ENCODE measurements around the gene B3GNT9. TPM values are rescaled to one million over a fixed set of nuclear protein-coding genes. Genes with fewer than 3 reads are reported as not detected.

B3GNT9 gene
- polyA plus RNA-seq, 2 of the 4 experiments (the other 2 are of a cell fraction) = 6.8 to 9.3 TPM

DNA sequence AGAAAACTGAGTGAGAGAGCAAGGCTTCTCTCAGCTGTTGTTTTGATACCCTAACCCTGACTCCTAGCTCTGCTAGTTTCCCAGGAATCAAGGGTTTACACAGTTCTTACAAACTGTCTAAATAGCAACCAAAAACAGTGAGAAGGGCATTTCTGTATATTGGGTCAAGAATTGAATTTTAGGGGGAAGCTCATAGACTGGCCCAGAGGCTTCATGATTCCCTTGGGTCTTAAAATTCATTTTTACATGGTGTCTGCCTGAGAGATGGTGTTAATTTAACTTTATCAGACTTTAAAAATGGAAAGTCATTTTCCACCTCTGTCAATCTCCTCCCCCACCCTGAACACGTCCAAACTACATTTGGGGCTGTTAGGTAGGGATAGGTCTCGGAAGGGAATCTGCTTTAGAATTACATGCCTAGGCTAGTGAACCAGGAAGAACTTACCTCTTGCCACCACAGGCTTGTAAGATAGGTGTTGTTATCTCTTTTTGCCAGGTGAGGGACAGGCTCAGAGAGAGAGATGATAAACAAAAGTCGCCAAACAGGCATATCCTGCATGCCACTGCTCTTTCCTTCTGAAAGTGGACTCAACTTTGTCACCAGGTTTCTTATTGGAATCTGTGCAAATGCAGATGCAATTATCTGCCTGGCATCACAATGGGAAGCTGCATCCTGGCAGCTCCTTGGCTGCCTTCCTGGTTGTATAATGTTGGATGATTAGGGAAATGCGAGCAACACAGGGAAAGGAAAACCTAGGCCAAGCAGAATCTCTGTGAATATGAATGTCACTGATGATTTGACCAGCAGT is 38.0 kb downstream of the B3GNT9 start:
- CTCF ChIA-PET = interaction anchor here (0.6 to 3.4 kb wide), 9 partner anchors 12 to 159 kb away, joined by 3 to 17 read pairs (median 4); no protein-coding TSS in a partner anchor
- DNase-seq (ENCODE audit: low read depth in 1 of 2, low spot score in 1 of 2) (no peak), FAIRE-seq (no peak), ATAC-seq (no peak)
- Histone ChIP-seq H3K27ac (no peak overlapping the region), H3K4me2 (no peak overlapping the region), H3K9me3 (no peaks in the 10 kb centered on the region), H3K4me3 (no peak overlapping the region), H3K4me1 (peaks cover 50% of the 10 kb centered on the region)
- TF ChIP-seq HOXB5 (CRISPR knock-in tag; IDR thresholded peaks at IDR 0.05) = no peak
- TF ChIP-seq RARB (CRISPR knock-in tag; IDR thresholded peaks at IDR 0.05) = no peak
- TF ChIP-seq NPAS2 (CRISPR knock-in tag; IDR thresholded peaks at IDR 0.05; ENCODE audit: borderline replicate concordance) = no peak
- no peak for TF ChIP-seq TP53 (CRISPR knock-in tag; IDR thresholded peaks at IDR 0.05)
- TF ChIP-seq, protein P1, sequence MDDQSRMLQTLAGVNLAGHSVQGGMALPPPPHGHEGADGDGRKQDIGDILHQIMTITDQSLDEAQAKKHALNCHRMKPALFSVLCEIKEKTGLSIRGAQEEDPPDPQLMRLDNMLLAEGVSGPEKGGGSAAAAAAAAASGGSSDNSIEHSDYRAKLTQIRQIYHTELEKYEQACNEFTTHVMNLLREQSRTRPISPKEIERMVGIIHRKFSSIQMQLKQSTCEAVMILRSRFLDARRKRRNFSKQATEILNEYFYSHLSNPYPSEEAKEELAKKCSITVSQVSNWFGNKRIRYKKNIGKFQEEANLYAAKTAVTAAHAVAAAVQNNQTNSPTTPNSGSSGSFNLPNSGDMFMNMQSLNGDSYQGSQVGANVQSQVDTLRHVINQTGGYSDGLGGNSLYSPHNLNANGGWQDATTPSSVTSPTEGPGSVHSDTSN (IDR thresholded peaks at IDR 0.05) = no peak
- no peak for TF ChIP-seq MYC (IDR thresholded peaks at IDR 0.05; ENCODE audit: borderline replicate concordance, low read length)
- TF ChIP-seq CEBPB (IDR thresholded peaks at IDR 0.05) = no peak
- no peak for TF ChIP-seq CBX2 (IDR thresholded peaks at IDR 0.05; ENCODE audit: borderline replicate concordance, low read depth)
- WGBS (ENCODE audit: missing lambda C conversion rate) = 90% methylated on average over 4 of the region's 4 CpGs
- POLR2A ChIA-PET = no interaction called here

DNA sequence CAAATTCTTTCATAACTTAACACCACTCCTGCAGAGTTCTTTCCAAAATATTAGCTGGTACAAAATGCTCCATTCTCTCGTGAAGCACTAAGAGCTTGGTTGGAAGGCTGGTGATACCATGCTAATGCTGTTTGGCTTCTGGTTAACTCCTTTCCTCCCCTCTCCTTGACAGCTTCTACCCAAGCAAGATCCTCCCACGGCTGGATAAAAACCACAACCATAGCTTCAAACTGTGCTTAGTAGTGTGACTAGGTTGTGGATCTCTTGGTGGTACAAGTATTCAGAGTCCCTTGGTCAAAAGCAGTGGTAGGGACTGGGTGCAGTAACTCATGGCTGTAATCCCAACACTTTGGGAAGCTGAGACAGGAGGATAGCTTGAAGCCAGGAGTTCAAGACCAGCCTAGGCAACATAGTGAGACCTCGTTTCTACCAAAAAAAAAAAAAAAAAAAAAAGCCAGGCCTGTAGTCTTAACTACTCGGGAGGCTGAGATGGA is 38.8 kb downstream of the B3GNT9 start:
- DNase-seq (ENCODE audit: low read depth in 1 of 2, low spot score in 1 of 2) (no peak), ATAC-seq (no peak), FAIRE-seq (no peak)
- ChIA-PET CTCF (interaction anchor here (1.0 to 3.4 kb wide), 11 partner anchors 11 to 217 kb away, joined by 3 to 17 read pairs (median 4); partner anchors contain the start of genes B3GNT9 and CES3), POLR2A (no interaction called here)
- Histone ChIP-seq H3K4me1 (peaks cover 50% of the 10 kb centered on the region), H3K4me3 (no peak overlapping the region), H3K27ac (no peak overlapping the region), H3K9me3 (no peaks in the 10 kb centered on the region), H3K4me2 (no peak overlapping the region; the same call in 2 of the 3 replicates)
- no peak for TF ChIP-seq PHF8 (IDR thresholded peaks at IDR 0.05; ENCODE audit: borderline replicate concordance, low read depth)
- no peak for TF ChIP-seq GATA3 (IDR thresholded peaks at IDR 0.05; ENCODE audit: borderline replicate concordance)
- TF ChIP-seq, protein P2, sequence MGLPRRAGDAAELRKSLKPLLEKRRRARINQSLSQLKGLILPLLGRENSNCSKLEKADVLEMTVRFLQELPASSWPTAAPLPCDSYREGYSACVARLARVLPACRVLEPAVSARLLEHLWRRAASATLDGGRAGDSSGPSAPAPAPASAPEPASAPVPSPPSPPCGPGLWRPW (IDR thresholded peaks at IDR 0.05) = no peak
- no peak for TF ChIP-seq FOSB (CRISPR knock-in tag; IDR thresholded peaks at IDR 0.05)
- TF ChIP-seq TP53 (CRISPR knock-in tag; IDR thresholded peaks at IDR 0.05) = no peak
- TF ChIP-seq, protein P3, sequence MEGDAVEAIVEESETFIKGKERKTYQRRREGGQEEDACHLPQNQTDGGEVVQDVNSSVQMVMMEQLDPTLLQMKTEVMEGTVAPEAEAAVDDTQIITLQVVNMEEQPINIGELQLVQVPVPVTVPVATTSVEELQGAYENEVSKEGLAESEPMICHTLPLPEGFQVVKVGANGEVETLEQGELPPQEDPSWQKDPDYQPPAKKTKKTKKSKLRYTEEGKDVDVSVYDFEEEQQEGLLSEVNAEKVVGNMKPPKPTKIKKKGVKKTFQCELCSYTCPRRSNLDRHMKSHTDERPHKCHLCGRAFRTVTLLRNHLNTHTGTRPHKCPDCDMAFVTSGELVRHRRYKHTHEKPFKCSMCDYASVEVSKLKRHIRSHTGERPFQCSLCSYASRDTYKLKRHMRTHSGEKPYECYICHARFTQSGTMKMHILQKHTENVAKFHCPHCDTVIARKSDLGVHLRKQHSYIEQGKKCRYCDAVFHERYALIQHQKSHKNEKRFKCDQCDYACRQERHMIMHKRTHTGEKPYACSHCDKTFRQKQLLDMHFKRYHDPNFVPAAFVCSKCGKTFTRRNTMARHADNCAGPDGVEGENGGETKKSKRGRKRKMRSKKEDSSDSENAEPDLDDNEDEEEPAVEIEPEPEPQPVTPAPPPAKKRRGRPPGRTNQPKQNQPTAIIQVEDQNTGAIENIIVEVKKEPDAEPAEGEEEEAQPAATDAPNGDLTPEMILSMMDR (IDR thresholded peaks at IDR 0.05) = no peak
- no peak for TF ChIP-seq CEBPB (IDR thresholded peaks at IDR 0.05)
- TF ChIP-seq ZFP36 (IDR thresholded peaks at IDR 0.05; ENCODE audit: borderline replicate concordance, partially characterized antibody) = no peak
- no peak for TF ChIP-seq ZNF302 (CRISPR knock-in tag; IDR thresholded peaks at IDR 0.05)
- TF ChIP-seq, protein P4, sequence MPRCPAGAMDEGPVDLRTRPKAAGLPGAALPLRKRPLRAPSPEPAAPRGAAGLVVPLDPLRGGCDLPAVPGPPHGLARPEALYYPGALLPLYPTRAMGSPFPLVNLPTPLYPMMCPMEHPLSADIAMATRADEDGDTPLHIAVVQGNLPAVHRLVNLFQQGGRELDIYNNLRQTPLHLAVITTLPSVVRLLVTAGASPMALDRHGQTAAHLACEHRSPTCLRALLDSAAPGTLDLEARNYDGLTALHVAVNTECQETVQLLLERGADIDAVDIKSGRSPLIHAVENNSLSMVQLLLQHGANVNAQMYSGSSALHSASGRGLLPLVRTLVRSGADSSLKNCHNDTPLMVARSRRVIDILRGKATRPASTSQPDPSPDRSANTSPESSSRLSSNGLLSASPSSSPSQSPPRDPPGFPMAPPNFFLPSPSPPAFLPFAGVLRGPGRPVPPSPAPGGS (IDR thresholded peaks at IDR 0.05) = no peak
- TF ChIP-seq RARB (CRISPR knock-in tag; IDR thresholded peaks at IDR 0.05) = no peak
- TF ChIP-seq FOXS1 (CRISPR knock-in tag; IDR thresholded peaks at IDR 0.05) = no peak
- TF ChIP-seq, protein P5, sequence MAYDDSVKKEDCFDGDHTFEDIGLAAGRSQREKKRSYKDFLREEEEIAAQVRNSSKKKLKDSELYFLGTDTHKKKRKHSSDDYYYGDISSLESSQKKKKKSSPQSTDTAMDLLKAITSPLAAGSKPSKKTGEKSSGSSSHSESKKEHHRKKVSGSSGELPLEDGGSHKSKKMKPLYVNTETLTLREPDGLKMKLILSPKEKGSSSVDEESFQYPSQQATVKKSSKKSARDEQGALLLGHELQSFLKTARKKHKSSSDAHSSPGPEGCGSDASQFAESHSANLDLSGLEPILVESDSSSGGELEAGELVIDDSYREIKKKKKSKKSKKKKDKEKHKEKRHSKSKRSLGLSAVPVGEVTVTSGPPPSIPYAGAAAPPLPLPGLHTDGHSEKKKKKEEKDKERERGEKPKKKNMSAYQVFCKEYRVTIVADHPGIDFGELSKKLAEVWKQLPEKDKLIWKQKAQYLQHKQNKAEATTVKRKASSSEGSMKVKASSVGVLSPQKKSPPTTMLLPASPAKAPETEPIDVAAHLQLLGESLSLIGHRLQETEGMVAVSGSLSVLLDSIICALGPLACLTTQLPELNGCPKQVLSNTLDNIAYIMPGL (CRISPR knock-in tag; IDR thresholded peaks at IDR 0.05; ENCODE audit: borderline replicate concordance) = no peak
- no peak for TF ChIP-seq HOXA7 (CRISPR knock-in tag; IDR thresholded peaks at IDR 0.05)
- no peak for TF ChIP-seq ESRRA (IDR thresholded peaks at IDR 0.05; ENCODE audit: borderline replicate concordance, low read length)
- TF ChIP-seq, protein P6, sequence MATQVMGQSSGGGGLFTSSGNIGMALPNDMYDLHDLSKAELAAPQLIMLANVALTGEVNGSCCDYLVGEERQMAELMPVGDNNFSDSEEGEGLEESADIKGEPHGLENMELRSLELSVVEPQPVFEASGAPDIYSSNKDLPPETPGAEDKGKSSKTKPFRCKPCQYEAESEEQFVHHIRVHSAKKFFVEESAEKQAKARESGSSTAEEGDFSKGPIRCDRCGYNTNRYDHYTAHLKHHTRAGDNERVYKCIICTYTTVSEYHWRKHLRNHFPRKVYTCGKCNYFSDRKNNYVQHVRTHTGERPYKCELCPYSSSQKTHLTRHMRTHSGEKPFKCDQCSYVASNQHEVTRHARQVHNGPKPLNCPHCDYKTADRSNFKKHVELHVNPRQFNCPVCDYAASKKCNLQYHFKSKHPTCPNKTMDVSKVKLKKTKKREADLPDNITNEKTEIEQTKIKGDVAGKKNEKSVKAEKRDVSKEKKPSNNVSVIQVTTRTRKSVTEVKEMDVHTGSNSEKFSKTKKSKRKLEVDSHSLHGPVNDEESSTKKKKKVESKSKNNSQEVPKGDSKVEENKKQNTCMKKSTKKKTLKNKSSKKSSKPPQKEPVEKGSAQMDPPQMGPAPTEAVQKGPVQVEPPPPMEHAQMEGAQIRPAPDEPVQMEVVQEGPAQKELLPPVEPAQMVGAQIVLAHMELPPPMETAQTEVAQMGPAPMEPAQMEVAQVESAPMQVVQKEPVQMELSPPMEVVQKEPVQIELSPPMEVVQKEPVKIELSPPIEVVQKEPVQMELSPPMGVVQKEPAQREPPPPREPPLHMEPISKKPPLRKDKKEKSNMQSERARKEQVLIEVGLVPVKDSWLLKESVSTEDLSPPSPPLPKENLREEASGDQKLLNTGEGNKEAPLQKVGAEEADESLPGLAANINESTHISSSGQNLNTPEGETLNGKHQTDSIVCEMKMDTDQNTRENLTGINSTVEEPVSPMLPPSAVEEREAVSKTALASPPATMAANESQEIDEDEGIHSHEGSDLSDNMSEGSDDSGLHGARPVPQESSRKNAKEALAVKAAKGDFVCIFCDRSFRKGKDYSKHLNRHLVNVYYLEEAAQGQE (IDR thresholded peaks at IDR 0.05) = no peak
- no peak for TF ChIP-seq FOSL2 (IDR thresholded peaks at IDR 0.05)
- no peak for TF ChIP-seq FOSL2 (CRISPR knock-in tag; IDR thresholded peaks at IDR 0.05)
- 80% methylated on average over 4 of the region's 4 CpGs for WGBS (ENCODE audit: missing lambda C conversion rate)
